ENCODE measurements around the gene AIFM3. TPM values are rescaled to one million over a fixed set of nuclear protein-coding genes. Genes with fewer than 3 reads are reported as not detected.

The AIFM3 gene
- total RNA-seq, result 0.86 and 1.3 TPM in 2 replicates

DNA sequence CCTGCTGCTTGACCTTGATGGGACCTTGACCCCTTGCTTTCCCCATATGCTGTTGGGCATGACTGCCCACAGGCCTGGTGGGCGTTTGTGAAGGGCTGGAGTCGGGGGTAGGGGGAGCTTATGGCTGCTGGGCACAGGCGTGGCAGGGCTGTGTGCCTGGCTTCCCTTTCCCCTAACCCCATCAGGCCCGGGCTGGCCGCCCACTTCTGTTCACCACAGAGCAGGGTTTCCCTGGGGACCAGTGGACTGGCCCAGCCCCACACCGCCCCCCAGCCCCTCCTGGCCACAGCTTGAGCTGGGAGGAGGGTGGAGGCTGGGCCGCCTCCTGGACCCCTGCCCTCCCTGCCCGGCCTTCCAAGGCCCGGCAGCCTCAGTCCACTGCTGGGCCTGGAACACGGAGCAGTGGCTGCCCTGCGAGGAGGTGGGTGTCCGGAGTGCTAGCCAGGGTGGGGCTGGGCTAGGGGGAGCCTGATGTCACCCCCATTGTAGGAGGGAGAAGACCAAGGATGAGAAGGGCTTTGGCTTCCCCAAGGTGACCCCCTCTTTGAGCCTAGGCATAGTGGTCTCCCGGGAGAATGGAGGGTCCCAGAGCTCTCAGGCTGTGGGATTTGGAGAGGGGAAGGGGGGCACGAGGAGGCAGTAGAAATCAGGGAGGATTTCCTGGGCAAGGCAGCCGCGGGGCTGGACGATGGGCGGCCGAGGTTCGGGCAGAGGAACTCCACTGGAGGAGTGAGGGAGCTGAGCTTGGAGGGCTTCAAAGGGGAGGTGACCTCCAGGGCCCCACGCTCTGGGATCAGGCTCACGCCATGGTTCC lies at the start of gene AIFM3:
AIFM3 (plus strand) TSS at position 373 of the 814 bp plus-strand sequence. CDS start 690 bp downstream, outside the sequence.
- H3K4me1 Mint-ChIP-seq, result peaks cover 51% of the 10 kb centered on the region
- POLR2A ChIA-PET, result interaction anchor here (2.0 to 2.3 kb wide), 2 partner anchors 15 to 35 kb away, joined by 4 to 12 read pairs; partner anchors contain the start of gene LZTR1
- no peak within 1 kb of the TSS for H3K27ac Mint-ChIP-seq
- no peaks in the 10 kb centered on the region for H3K27me3 Mint-ChIP-seq
- DNase-seq (no peak), ATAC-seq (ENCODE audit: low read depth) (no peak)
- CTCF ChIA-PET, result interaction anchor here (1.3 kb wide), 1 partner anchor 11 kb away, joined by 3 read pairs; no protein-coding TSS in a partner anchor
- H3K36me3 Mint-ChIP-seq (ENCODE audit: low read depth), result no peaks in the 10 kb centered on the region
- no peaks in the 10 kb centered on the region for H3K9me3 Mint-ChIP-seq
- intact Hi-C loops (cut with micrococcal nuclease), result loop anchor here (5.0 kb wide), 1 partner anchor 35 kb away; the partner anchor contains the start of gene THAP7
- H3K4me3 Mint-ChIP-seq, result no peak within 1 kb of the TSS
- TF ChIP-seq CTCF (IDR thresholded peaks at IDR 0.05), result no peak

DNA sequence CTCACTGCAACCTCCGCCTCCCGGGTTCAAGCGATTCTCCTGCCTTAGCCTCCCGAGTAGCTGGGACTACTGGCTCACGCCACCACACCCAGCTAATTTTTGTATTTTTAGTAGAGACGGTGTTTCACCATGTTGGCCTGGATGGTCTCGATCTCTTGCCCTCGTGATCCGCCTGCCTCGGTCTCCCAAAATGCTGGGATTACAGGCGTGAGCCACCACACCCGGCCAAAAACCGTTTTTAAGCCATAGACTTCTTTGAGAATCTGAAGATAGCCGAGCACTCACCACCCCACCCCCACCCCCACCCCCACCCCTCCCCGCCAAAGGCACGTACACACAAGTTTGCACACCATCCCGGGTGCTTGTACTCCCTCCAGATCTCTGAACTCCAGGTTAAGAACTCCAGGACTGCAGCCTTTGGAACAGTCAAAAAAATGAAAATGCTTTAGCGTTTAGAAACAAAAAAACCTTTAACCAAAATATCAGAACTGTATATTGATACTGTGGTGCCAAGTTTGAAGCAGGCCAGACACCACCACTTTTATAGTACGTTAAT lies 48.3 kb upstream of the AIFM3 start:
- peaks cover 48% of the 10 kb centered on the region for H3K4me1 Mint-ChIP-seq
- H3K36me3 Mint-ChIP-seq (ENCODE audit: low read depth), result peaks cover 24% of the 10 kb centered on the region
- H3K4me3 Mint-ChIP-seq, result peak overlapping the region; percentile 97
- POLR2A ChIA-PET, result interaction anchor here (0.7 kb wide), 3 partner anchors 53 to 926 kb away, joined by 3 to 5 read pairs (median 4); no protein-coding TSS in a partner anchor
- no peak for DNase-seq
- H3K9me3 Mint-ChIP-seq, result no peaks in the 10 kb centered on the region
- no peak for TF ChIP-seq CTCF (IDR thresholded peaks at IDR 0.05)
- no peak for ATAC-seq (ENCODE audit: low read depth)
- intact Hi-C loops (cut with micrococcal nuclease), result loop anchor here (5.0 kb wide), 2 partner anchors 39 to 949 kb away; partner anchors contain the start of gene MAPK1
- H3K27me3 Mint-ChIP-seq, result no peaks in the 10 kb centered on the region
- peak overlapping the region; percentile 65 for H3K27ac Mint-ChIP-seq
- CTCF ChIA-PET, result no interaction called here

DNA sequence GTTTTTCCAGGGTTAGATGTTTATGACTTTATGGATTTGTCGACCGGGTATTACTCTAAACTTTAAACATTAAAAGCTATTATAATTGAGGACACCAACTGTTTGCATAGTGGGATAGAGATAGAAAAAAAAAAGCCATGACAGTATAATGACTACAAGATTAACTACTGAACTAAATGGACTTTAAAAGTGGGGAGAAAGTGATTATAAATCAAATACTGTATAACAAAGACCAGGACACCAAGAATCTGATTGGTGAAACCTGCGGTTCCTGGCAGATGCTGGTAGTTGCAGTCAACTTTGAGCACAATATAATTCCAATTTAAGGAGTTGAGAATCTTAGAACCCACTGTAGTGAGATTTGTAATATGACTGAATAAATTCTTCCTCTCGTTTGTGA lies 47.3 kb upstream of the AIFM3 start:
- TF ChIP-seq CTCF (IDR thresholded peaks at IDR 0.05), result no peak
- Mint-ChIP-seq H3K27ac (no peak overlapping the region), H3K36me3 (ENCODE audit: low read depth) (peaks cover 26% of the 10 kb centered on the region), H3K4me3 (peak overlapping the region; percentile 97), H3K27me3 (no peaks in the 10 kb centered on the region), H3K9me3 (no peaks in the 10 kb centered on the region), H3K4me1 (peaks cover 52% of the 10 kb centered on the region)
- no peak for ATAC-seq (ENCODE audit: low read depth)
- ChIA-PET CTCF (no interaction called here), POLR2A (no interaction called here)
- intact Hi-C loops (cut with micrococcal nuclease), result loop anchor here (5.0 kb wide), 2 partner anchors 38 to 948 kb away; partner anchors contain the start of gene MAPK1
- DNase-seq, result no peak

GRCh38 chr22:20920881-20921203 lies 46.2 kb upstream of the AIFM3 start:
- CTCF ChIA-PET, result no interaction called here
- no peak for ATAC-seq (ENCODE audit: low read depth)
- no peak for TF ChIP-seq CTCF (IDR thresholded peaks at IDR 0.05)

GRCh38 chr22:20922141-20922751 lies 44.8 kb upstream of the AIFM3 start:
- H3K9me3 Mint-ChIP-seq, result no peaks in the 10 kb centered on the region
- H3K36me3 Mint-ChIP-seq (ENCODE audit: low read depth), result peaks cover 28% of the 10 kb centered on the region
- ChIA-PET CTCF (no interaction called here), POLR2A (interaction anchor here (0.6 kb wide), 1 partner anchor 12 kb away, joined by 3 read pairs; no protein-coding TSS in a partner anchor)
- no peaks in the 10 kb centered on the region for H3K27me3 Mint-ChIP-seq
- intact Hi-C loops (cut with micrococcal nuclease), result no loop called here
- TF ChIP-seq CTCF (IDR thresholded peaks at IDR 0.05), result no peak
- H3K4me3 Mint-ChIP-seq, result peak overlapping the region; percentile 7
- ATAC-seq (ENCODE audit: low read depth), result no peak
- DNase-seq, result no peak
- H3K4me1 Mint-ChIP-seq, result peaks cover 66% of the 10 kb centered on the region
- no peak overlapping the region for H3K27ac Mint-ChIP-seq

More at GRCh38 chr22:20920881-20921203, 46.2 kb upstream of the AIFM3 start:
- intact Hi-C loops (cut with micrococcal nuclease), result no loop called here
- no peak for DNase-seq
- H3K27ac Mint-ChIP-seq, result no peak overlapping the region
- no peaks in the 10 kb centered on the region for H3K9me3 Mint-ChIP-seq
- H3K4me3 Mint-ChIP-seq, result peak overlapping the region; percentile 97
- H3K27me3 Mint-ChIP-seq, result no peaks in the 10 kb centered on the region
- POLR2A ChIA-PET, result interaction anchor here (0.7 kb wide), 1 partner anchor 188 kb away, joined by 3 read pairs; no protein-coding TSS in a partner anchor
- peaks cover 62% of the 10 kb centered on the region for H3K4me1 Mint-ChIP-seq
- H3K36me3 Mint-ChIP-seq (ENCODE audit: low read depth), result peaks cover 28% of the 10 kb centered on the region
